GM23338 (cell line): Measurements from ENCODE around the gene LYST. TPM values are rescaled to one million over a fixed set of nuclear protein-coding genes. Genes with fewer than 3 reads are reported as not detected.

Source experiments
- ATAC-seq: fragments of 200-7000 bp; cut with Tn5 transposase; 3 replicates; pipeline ENCODE4 v1.9.1; 2020
- DNase-seq: peaks from one replicate; pipeline ENCODE4 v3.0.0-alpha.2; 2015; ENCODE audit warnings: low spot score
- H2AFZ ChIP-seq: fragments of 200-600 bp; sonication (generic); 2 replicates; pipeline ENCODE4 v1.8.0; 2016; ENCODE audit warnings: antibody characterized with exemption, mild to moderate bottlenecking, moderate library complexity
- H3F3A ChIP-seq: fragments of 200-600 bp; sonication (generic); replicated peaks from 2 replicates; pipeline ENCODE4 v1.8.0; 2017; ENCODE audit warnings: antibody characterized with exemption, mixed run types, low read depth
- H3K27ac ChIP-seq: fragments of 200-600 bp; sonication (generic); 2 replicates; pipeline ENCODE4 v1.6.1; 2016; ENCODE audit warnings: low read depth
- H3K27me3 ChIP-seq: fragments of 200-600 bp; sonication (generic); 2 replicates; pipeline ENCODE4 v1.8.0; 2016; ENCODE audit warnings: mild to moderate bottlenecking, mixed run types, moderate library complexity; ENCODE audit not compliant: insufficient read depth
- H3K36me3 ChIP-seq: fragments of 200-600 bp; sonication (generic); 2 replicates; pipeline ENCODE4 v1.8.0; 2016; ENCODE audit warnings: mild to moderate bottlenecking; ENCODE audit not compliant: insufficient read depth
- H3K4me1 ChIP-seq: fragments of 200-600 bp; sonication (generic); 2 replicates; pipeline ENCODE4 v1.8.0; 2016; ENCODE audit warnings: mild to moderate bottlenecking, moderate library complexity; ENCODE audit not compliant: insufficient read depth
- H3K4me2 ChIP-seq: fragments of 200-600 bp; sonication (generic); 2 replicates; pipeline ENCODE4 v1.7.1; 2017; ENCODE audit warnings: mixed run types
- H3K4me3 ChIP-seq: fragments of 200-600 bp; sonication (generic); 2 replicates; pipeline ENCODE4 v1.6.1; 2016; ENCODE audit warnings: mixed run types
- H3K79me2 ChIP-seq: fragments of 200-600 bp; sonication (generic); replicated peaks from 2 replicates; pipeline ENCODE4 v1.8.0; 2017; ENCODE audit warnings: mild to moderate bottlenecking; ENCODE audit not compliant: insufficient read depth
- H3K9me2 ChIP-seq: fragments of 200-600 bp; sonication (generic); 2 replicates; pipeline ENCODE4 v1.8.0; 2017; ENCODE audit not compliant: insufficient read depth
- H4K20me1 ChIP-seq: fragments of 200-600 bp; sonication (generic); replicated peaks from 2 replicates; pipeline ENCODE4 v1.8.0; 2017; ENCODE audit warnings: mild to moderate bottlenecking; ENCODE audit not compliant: insufficient read depth
- H3K27ac Mint-ChIP-seq: 2 replicates; pipeline ENCODE4 v1.8.0; 2020; ENCODE audit warnings: inconsistent platforms, mild to moderate bottlenecking, moderate library complexity, mixed read lengths
- H3K27me3 Mint-ChIP-seq: 3 replicates; pipeline ENCODE4 v1.8.0; 2022; ENCODE audit warnings: low read depth, mild to moderate bottlenecking, moderate library complexity, mixed read lengths, inconsistent platforms; ENCODE audit not compliant: insufficient read depth, poor library complexity
- H3K36me3 Mint-ChIP-seq: 3 replicates; pipeline ENCODE4 v1.8.0; 2021; ENCODE audit warnings: low read depth, mild to moderate bottlenecking, inconsistent platforms, moderate library complexity, mixed read lengths
- H3K4me1 Mint-ChIP-seq: 3 replicates; pipeline ENCODE4 v1.8.0; 2020; ENCODE audit warnings: mild to moderate bottlenecking, inconsistent platforms, mixed read lengths
- H3K4me3 Mint-ChIP-seq: 3 replicates; pipeline ENCODE4 v1.8.0; 2021; ENCODE audit warnings: moderate library complexity, mild to moderate bottlenecking, inconsistent platforms, mixed read lengths
- H3K9me3 Mint-ChIP-seq: 3 replicates; pipeline ENCODE4 v1.8.0; 2020; ENCODE audit warnings: moderate library complexity, mild to moderate bottlenecking, inconsistent platforms, mixed read lengths
- CREB1 ChIP-seq: fragments of 250-450 bp; sonication (Bioruptor Pico); IDR thresholded peaks from 2 replicates; pipeline ENCODE4 v1.5.0; 2020; ENCODE audit warnings: low read depth, mild to moderate bottlenecking, moderate library complexity
- CTCF ChIP-seq, 2 experiments: fragments of 200-600 bp in 1 of 2; sonication (generic) in 1 of 2; conservative IDR thresholded peaks; 2 replicates each; pipeline versions ENCODE4 v1.5.1 to v1.6.1; 2016 to 2017; ENCODE audit warnings: antibody characterized with exemption in 2 of 2, low read depth in 2 of 2, mild to moderate bottlenecking in 2 of 2, moderate library complexity in 1 of 2
- EZH2phosphoT487 ChIP-seq: fragments of 200-600 bp; sonication (generic); IDR thresholded peaks from one replicate; pipeline ENCODE4 v1.8.1; 2018; ENCODE audit warnings: antibody characterized with exemption; ENCODE audit not compliant: unreplicated experiment
- POLR2AphosphoS5 ChIP-seq: IDR thresholded peaks from 2 replicates; pipeline ENCODE4 v1.6.1; 2016; ENCODE audit warnings: antibody characterized with exemption, low read depth
- STAT1 ChIP-seq: IDR thresholded peaks from one replicate; pipeline ENCODE4 v1.6.1; 2016; ENCODE audit warnings: antibody characterized with exemption; ENCODE audit not compliant: unreplicated experiment
- ZNF114 ChIP-seq: fragments of 250-450 bp; sonication (Bioruptor Pico); IDR thresholded peaks from 2 replicates; pipeline ENCODE4 v1.5.0; 2020; ENCODE audit warnings: mild to moderate bottlenecking, moderate library complexity
- ZNF331 ChIP-seq: fragments of 250-450 bp; sonication (Bioruptor Pico); IDR thresholded peaks from 2 replicates; pipeline ENCODE4 v1.5.0; 2020; ENCODE audit warnings: low read depth, mild to moderate bottlenecking, moderate library complexity
- ZNF462 ChIP-seq: fragments of 250-450 bp; sonication (Bioruptor Pico); IDR thresholded peaks from 2 replicates; pipeline ENCODE4 v1.5.0; 2020; ENCODE audit warnings: mild to moderate bottlenecking, moderate library complexity
- polyA plus RNA-seq: library from polyadenylated mRNA; unstranded; fragments of >200 nt; fragmentation: Nextera tagmentation; extraction: Ambion mirVana; gene quantifications from 2 replicates; pipeline ENCODE4 v1.2.1, GENCODE V29; 2016
- total RNA-seq: library from RNA; depleted of rRNA; stranded (reverse); fragments of >200 nt; shearing (Covaris generic); gene quantifications from 2 replicates; pipeline ENCODE4 v1.2.3, GENCODE V29; 2014
- TF ChIP-seq, protein P1 (sequence below): IDR thresholded peaks from one replicate; pipeline ENCODE4 v1.6.1; 2018; ENCODE audit warnings: antibody characterized with exemption; ENCODE audit not compliant: unreplicated experiment

LYST gene
- total and polyA plus RNA-seq, 2 experiments from 2014 or later: 0.21 to 1.0 TPM

DNA sequence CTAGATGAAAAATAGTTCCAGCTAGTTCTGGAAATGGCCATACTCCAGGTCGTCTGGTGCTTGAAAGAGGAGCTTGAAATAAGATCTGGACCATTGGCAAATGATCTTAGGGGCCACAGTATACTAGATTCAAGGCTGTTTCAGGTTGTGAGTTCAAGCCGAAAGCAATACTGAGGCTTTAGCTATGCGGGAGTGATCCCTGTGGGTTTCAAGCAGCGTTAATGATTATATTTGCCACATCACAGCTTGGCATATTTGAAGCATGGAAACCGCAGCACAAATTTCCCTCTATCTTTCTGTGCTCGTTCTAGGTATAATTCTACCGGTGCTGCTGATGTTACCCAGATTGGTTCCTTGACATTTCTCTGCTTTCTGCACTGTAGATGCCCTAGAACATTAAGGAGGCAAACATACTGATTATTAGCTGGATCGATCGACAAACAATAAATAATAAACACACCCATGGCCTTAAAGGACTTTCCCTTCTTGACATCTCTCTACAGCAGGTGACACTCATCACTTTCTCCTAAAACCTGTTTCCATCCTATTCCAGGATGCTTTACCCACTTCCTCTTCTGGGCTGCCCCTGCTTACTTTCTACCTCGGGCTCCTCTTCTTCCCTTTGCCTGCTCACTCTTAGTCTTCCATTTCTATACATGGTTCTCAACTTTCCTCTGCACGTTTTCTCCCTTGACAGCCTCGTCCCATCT lies 40.6 kb upstream of the LYST start:
- Histone ChIP-seq H2AFZ (no peak overlapping the region), H3K9me2 (peaks cover 3% of the 10 kb centered on the region; the same call in 1 of the 2 replicates), H3K79me2 (no peaks in the 10 kb centered on the region), H3K4me1 (no peaks in the 10 kb centered on the region), H3K27ac (no peak overlapping the region), H4K20me1 (no peaks in the 10 kb centered on the region), H3K4me3 (no peak overlapping the region), H3K36me3 (no peaks in the 10 kb centered on the region), H3F3A (no peaks in the 10 kb centered on the region), H3K27me3 (no peaks in the 10 kb centered on the region), H3K4me2 (no peak overlapping the region)
- no peak for TF ChIP-seq STAT1
- no peak for TF ChIP-seq CREB1 (CRISPR knock-in tag)
- TF ChIP-seq EZH2phosphoT487: no peak
- no peak for TF ChIP-seq POLR2AphosphoS5
- no peak for TF ChIP-seq ZNF114 (CRISPR knock-in tag)
- TF ChIP-seq, protein P1, sequence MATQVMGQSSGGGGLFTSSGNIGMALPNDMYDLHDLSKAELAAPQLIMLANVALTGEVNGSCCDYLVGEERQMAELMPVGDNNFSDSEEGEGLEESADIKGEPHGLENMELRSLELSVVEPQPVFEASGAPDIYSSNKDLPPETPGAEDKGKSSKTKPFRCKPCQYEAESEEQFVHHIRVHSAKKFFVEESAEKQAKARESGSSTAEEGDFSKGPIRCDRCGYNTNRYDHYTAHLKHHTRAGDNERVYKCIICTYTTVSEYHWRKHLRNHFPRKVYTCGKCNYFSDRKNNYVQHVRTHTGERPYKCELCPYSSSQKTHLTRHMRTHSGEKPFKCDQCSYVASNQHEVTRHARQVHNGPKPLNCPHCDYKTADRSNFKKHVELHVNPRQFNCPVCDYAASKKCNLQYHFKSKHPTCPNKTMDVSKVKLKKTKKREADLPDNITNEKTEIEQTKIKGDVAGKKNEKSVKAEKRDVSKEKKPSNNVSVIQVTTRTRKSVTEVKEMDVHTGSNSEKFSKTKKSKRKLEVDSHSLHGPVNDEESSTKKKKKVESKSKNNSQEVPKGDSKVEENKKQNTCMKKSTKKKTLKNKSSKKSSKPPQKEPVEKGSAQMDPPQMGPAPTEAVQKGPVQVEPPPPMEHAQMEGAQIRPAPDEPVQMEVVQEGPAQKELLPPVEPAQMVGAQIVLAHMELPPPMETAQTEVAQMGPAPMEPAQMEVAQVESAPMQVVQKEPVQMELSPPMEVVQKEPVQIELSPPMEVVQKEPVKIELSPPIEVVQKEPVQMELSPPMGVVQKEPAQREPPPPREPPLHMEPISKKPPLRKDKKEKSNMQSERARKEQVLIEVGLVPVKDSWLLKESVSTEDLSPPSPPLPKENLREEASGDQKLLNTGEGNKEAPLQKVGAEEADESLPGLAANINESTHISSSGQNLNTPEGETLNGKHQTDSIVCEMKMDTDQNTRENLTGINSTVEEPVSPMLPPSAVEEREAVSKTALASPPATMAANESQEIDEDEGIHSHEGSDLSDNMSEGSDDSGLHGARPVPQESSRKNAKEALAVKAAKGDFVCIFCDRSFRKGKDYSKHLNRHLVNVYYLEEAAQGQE: no peak
- no peak for TF ChIP-seq ZNF462
- no peak for TF ChIP-seq CTCF (conservative IDR thresholded peaks at IDR 0.05; ENCODE audit: low read depth in 2 of 2)
- TF ChIP-seq ZNF331 (CRISPR knock-in tag): no peak
- H3K4me1 Mint-ChIP-seq: peaks cover 13% of the 10 kb centered on the region; the same call in 2 of the 3 replicates
- DNase-seq: no peak
- no peak overlapping the region for H3K4me3 Mint-ChIP-seq
- H3K27me3 Mint-ChIP-seq: peaks cover 8% of the 10 kb centered on the region
- H3K27ac Mint-ChIP-seq: no peak overlapping the region
- no peaks in the 10 kb centered on the region for H3K36me3 Mint-ChIP-seq
- no peak for ATAC-seq
- no peaks in the 10 kb centered on the region for H3K9me3 Mint-ChIP-seq
